Stimulated activated CD4-positive, alpha-beta T cell treated with anti-CD3 and anti-CD28 coated beads, TNF-alpha, amount 100 ng/mL, for 48 hours (primary cell): ENCODE data around the gene TCL1A.

Experiments used
- DNase-seq, 3 donors: peaks; one replicate each; pipeline ENCODE4 v3.0.0-alpha.2; 2020; ENCODE audit warnings: low read depth in 3 of 3

Gene TCL1A

GRCh38 chr14:95705518-95705917 is 8.4 kb downstream of the TCL1A start:
- no peak for DNase-seq

- no peak for DNase-seq
Observed at GRCh38 chr14:95703805-95704204, 10.1 kb downstream of the TCL1A start.

GRCh38 chr14:95703341-95703740 is 10.6 kb downstream of the TCL1A start:
- no peak for DNase-seq

GRCh38 chr14:95701846-95702221 is 12.1 kb downstream of the TCL1A start:
- DNase-seq, result no peak

GRCh38 chr14:95700221-95700976 is 13.5 kb downstream of the TCL1A start:
- no peak for DNase-seq

- DNase-seq, result no peak
Observed at GRCh38 chr14:95699412-95699811, 14.5 kb downstream of the TCL1A start.

GRCh38 chr14:95698287-95698686 is 15.6 kb downstream of the TCL1A start:
- no peak for DNase-seq

GRCh38 chr14:95697764-95698163 is 16.2 kb downstream of the TCL1A start:
- DNase-seq, result no peak

GRCh38 chr14:95696741-95697140 is 17.2 kb downstream of the TCL1A start:
- no peak for DNase-seq

GRCh38 chr14:95695913-95696312 is 18.0 kb downstream of the TCL1A start:
- no peak for DNase-seq

- no peak for DNase-seq
Observed at GRCh38 chr14:95695051-95695450, 18.9 kb downstream of the TCL1A start.

- no peak for DNase-seq
Observed at GRCh38 chr14:95692109-95692508, 21.8 kb downstream of the TCL1A start.

GRCh38 chr14:95691591-95691990 is 22.3 kb downstream of the TCL1A start:
- no peak for DNase-seq

- no peak for DNase-seq
Observed at GRCh38 chr14:95690815-95691214, 23.1 kb downstream of the TCL1A start.

GRCh38 chr14:95689441-95689840 is 24.5 kb downstream of the TCL1A start:
- no peak for DNase-seq

- DNase-seq, result no peak
Observed at GRCh38 chr14:95686935-95687334, 27.0 kb downstream of the TCL1A start.

GRCh38 chr14:95685978-95686922 is 27.7 kb downstream of the TCL1A start, which contains the start of gene TCL1B:
TSS of gene TCL1B (plus strand) at chr14:95686426. CDS start at chr14:95686468, 42 bp downstream.
- no peak for DNase-seq

- peak in 1 of 3 donors; percentile 12 for DNase-seq
Observed at GRCh38 chr14:95683793-95684192, 30.1 kb downstream of the TCL1A start.

- no peak for DNase-seq
Observed at GRCh38 chr14:95681153-95681552, 32.8 kb downstream of the TCL1A start.

GRCh38 chr14:95679998-95680735 is 33.8 kb downstream of the TCL1A start:
- DNase-seq, result no peak

GRCh38 chr14:95679148-95679815 is 34.6 kb downstream of the TCL1A start:
- no peak for DNase-seq
